Mucosa of gallbladder (tissue), 1 donor: ENCODE data around the gene GPR39. TPM values are rescaled to one million over a fixed set of nuclear protein-coding genes. Genes with fewer than 3 reads are reported as not detected.

Experiments
- DNase-seq: peaks from one replicate; pipeline ENCODE4 v3.0.0-alpha.2; 2020; ENCODE audit warnings: low spot score
- total RNA-seq: library from RNA; stranded (reverse); gene quantifications from one replicate; pipeline ENCODE4 v1.2.1, GENCODE V29; 2021
- donor health status: DM: no; HTN: no; CAD: no.

The GPR39 gene
- total RNA-seq, 1 donor from 2014 or later = 12.7 TPM

GRCh38 chr2:132671151-132671835 is 254.7 kb downstream of the GPR39 start:
- DNase-seq = peak; percentile 22

- DNase-seq = no peak
Measured at GRCh38 chr2:132676999-132677398, 260.4 kb downstream of the GPR39 start.

DNA sequence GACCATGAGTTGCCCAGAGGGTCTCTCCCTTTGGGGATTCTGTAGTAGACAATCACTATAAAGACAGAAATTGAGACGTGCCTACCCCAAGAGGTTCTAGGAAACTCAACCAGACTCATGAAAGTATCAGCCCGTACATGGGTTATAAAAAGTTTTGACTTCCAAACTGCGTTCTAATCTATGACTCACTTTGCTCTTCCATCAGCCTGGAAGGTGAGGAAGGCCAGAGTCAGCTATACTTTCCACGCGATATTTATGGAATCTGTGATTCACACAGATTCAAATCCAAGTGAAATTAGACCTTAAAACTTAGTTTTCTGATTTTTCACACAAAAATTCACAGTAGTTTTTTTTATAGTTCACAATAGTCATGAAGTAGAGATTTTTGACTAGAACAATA is 261.1 kb downstream of the GPR39 start:
- no peak for DNase-seq

DNA sequence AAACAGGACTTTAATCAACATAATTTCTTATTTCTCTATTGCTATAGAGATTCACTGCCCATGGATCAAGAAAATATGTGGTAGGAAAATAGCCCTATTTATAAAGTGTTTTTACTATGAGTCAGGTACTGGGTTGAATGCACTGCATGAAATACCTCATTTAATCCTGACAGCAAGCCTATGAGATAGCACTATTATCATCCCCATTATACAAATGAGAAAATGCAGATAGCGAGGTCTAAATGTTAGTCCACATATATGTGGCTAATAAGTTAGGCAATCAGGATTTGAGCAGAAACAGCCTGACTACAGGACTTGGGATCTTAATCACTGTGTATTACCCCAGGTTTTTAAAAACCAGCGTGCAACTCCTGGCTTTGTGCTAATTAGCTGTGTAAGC is 261.9 kb downstream of the GPR39 start:
- no peak for DNase-seq

- no peak for DNase-seq
Measured at GRCh38 chr2:132680544-132680943, 263.9 kb downstream of the GPR39 start.

DNA sequence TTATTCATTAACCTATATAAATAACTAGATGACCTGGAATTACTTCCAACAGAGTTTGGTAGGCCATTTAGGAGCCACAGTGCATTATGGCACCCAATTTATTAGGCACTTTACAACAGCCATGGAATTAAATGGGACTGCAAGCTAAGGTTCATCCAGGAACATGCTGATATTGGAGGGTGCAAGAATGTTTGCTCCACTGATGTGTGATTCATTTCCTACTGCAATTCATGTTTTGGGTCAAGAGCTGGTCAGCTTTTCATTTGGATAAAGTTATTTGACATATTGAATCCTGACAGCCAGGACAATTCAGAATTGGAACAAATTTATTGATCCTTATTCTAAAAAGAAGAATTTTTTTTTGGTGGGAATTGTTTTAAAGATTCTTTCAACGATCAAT is 265.2 kb downstream of the GPR39 start:
- DNase-seq = no peak

DNA sequence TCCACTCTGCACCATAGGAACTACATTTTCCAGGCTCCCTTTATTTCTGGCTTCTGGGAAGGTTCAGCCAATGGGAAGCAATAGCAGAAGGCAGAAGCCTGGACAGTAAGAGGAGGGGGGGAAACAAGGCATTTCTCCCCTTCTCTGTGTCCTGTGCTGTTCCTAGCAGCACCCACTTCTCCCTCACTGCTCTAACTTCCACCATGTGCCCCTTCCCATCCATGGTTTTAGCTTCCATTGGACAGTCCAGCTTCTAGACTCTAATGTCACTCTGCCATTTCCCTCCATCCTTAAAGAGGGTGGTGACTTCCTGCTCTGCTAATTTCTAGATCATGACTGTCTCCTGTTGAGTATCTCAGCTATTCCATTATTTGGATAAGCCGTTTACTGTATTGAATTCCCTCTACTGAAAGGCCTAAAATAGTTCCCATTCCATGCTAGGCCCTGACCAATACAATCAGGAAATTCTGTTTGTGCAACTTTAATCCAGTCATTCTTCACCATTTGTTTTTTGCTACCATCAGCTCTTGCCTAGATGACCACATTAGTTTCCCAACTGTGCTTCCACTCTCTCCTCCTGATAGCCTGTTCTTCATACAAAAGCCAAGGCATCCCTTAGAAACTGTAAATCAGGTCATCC is 274.2 kb downstream of the GPR39 start:
- no peak for DNase-seq

GRCh38 chr2:132691556-132691955 is 275.0 kb downstream of the GPR39 start:
- DNase-seq = no peak

DNA sequence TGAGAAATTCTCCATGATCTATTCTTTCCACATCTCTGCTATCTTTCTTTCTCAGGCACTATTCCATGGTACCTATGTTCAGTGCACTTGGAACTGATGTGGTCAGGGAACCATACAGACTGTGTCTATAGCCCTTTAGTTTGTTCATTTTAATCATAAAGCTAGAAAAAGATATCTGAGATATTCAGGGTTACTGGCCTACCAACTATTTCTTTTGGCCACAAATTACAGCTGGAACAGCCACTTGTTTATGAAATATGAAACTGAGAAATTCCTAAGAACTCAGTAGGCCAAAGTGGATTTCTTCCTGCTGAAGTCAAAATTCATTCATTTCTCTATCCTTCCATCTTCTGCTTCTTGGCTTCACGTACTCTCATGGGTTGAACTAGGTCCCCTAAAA is 276.2 kb downstream of the GPR39 start:
- DNase-seq = no peak
